B cell (primary cell): ENCODE data around the gene CACNA2D3. TPM values are rescaled to one million over a fixed set of nuclear protein-coding genes. Genes with fewer than 3 reads are reported as not detected.

Experiments
- ATAC-seq: fragments of 200-7000 bp; cut with Tn5 transposase; one replicate; pipeline ENCODE4 v1.10.0; 2021; ENCODE audit warnings: low read depth, mild to moderate bottlenecking, moderate number of reproducible peaks, moderate library complexity
- CTCF ChIA-PET: fragments of 350-600 bp; sonication (Branson Sonifier 250); formaldehyde crosslinking; loops from one replicate; lab custom pipeline; 2021; ENCODE audit warnings: antibody characterized with exemption, inconsistent platforms; lab: Charles Lee
- POLR2A ChIA-PET: fragments of 350-600 bp; sonication (Branson Sonifier 250); formaldehyde crosslinking; loops from one replicate; lab custom pipeline; 2021; ENCODE audit warnings: antibody characterized with exemption; lab: Charles Lee
- DNase-seq: peaks from one replicate; pipeline ENCODE4 v3.0.0; 2013
- H2AFZ ChIP-seq: 2 replicates; pipeline ENCODE4 v1.6.1; 2012; ENCODE audit warnings: mild to moderate bottlenecking, low read depth, low read length; ENCODE audit not compliant: insufficient read depth, poor library complexity, severe bottlenecking
- H3K27ac ChIP-seq, 2 donors: 1 replicate in 1 of 2; 2 replicates in 1 of 2; pipeline ENCODE4 v1.5.1; 2012 to 2013; ENCODE audit warnings: low read length in 2 of 2, mild to moderate bottlenecking in 2 of 2, moderate library complexity in 1 of 2
- H3K27me3 ChIP-seq, 4 experiments: fragments of 200-600 bp in 1 of 4; sonication (generic) in 1 of 4; replicated peaks in 1 of 4; 1 replicate in 2 of 4; 2 replicates in 2 of 4; pipeline versions ENCODE4 v1.6.1 to v1.7.0; 2013 to 2016; ENCODE audit warnings: low read length in 3 of 4, mild to moderate bottlenecking in 2 of 4, mixed read lengths in 1 of 4, moderate library complexity in 1 of 4; ENCODE audit not compliant: insufficient read depth in 4 of 4, control insufficient read depth in 3 of 4; ENCODE audit errors: control extremely low read depth in 1 of 4
- H3K36me3 ChIP-seq, 2 experiments: replicated peaks in 1 of 2; 1 replicate in 1 of 2; 2 replicates in 1 of 2; pipeline versions ENCODE4 v1.6.1 to v1.7.1; 2013; ENCODE audit warnings: low read length in 1 of 2; ENCODE audit not compliant: insufficient read depth in 2 of 2, control insufficient read depth in 1 of 2; ENCODE audit errors: control extremely low read depth in 1 of 2, extremely low read depth in 1 of 2
- H3K4me1 ChIP-seq, 2 donors: fragments of 200-600 bp in 1 of 2; sonication (generic) in 1 of 2; 1 replicate in 1 of 2; 2 replicates in 1 of 2; pipeline versions ENCODE4 v1.5.1 to v1.6.1; 2013 to 2017; ENCODE audit warnings: low read length in 2 of 2; ENCODE audit not compliant: control insufficient read depth in 2 of 2, insufficient read depth in 2 of 2
- H3K4me2 ChIP-seq: replicated peaks from 2 replicates; pipeline ENCODE3; 2012; ENCODE audit warnings: mild to moderate bottlenecking, low read depth, low read length; ENCODE audit not compliant: poor library complexity, severe bottlenecking
- H3K4me3 ChIP-seq, 5 experiments: fragments of 200-600 bp in 1 of 5; sonication (generic) in 1 of 5; 1 replicate in 3 of 5; 2 replicates in 2 of 5; pipeline versions ENCODE4 v1.5.1 to v1.7.0; 2011 to 2016; ENCODE audit warnings: low read length in 4 of 5, mild to moderate bottlenecking in 4 of 5, low read depth in 2 of 5, control low read depth in 1 of 5, moderate library complexity in 1 of 5; ENCODE audit not compliant: insufficient read depth in 1 of 5; ENCODE audit errors: control extremely low read depth in 1 of 5, extremely low read depth in 1 of 5
- H3K79me2 ChIP-seq: fragments of 200-600 bp; sonication (generic); one replicate; pipeline ENCODE4 v1.6.0; 2016; ENCODE audit warnings: low read length; ENCODE audit not compliant: control insufficient read depth, insufficient read depth
- H3K9ac ChIP-seq: fragments of 200-600 bp; sonication (generic); 2 replicates; pipeline ENCODE4 v1.6.1; 2017; ENCODE audit warnings: mild to moderate bottlenecking, low read length, moderate library complexity
- H3K9me3 ChIP-seq, 3 donors: one replicate each; pipeline versions ENCODE4 v1.6.1 to v1.7.1; 2013; ENCODE audit warnings: low read length in 2 of 3; ENCODE audit not compliant: control insufficient read depth in 2 of 3, insufficient read depth in 1 of 3; ENCODE audit errors: control extremely low read depth in 1 of 3
- H4K20me1 ChIP-seq: 2 replicates; pipeline ENCODE4 v1.6.0; 2012; ENCODE audit warnings: mild to moderate bottlenecking, low read length; ENCODE audit not compliant: insufficient read depth, control insufficient read depth, poor library complexity, severe bottlenecking
- H3K27ac Mint-ChIP-seq: one replicate; pipeline ENCODE4 v1.8.0; 2021; ENCODE audit warnings: mixed read lengths
- H3K27me3 Mint-ChIP-seq: one replicate; pipeline ENCODE4 v1.8.0; 2021; ENCODE audit warnings: mixed read lengths
- H3K4me1 Mint-ChIP-seq: one replicate; pipeline ENCODE4 v1.8.0; 2021; ENCODE audit warnings: mixed read lengths
- H3K4me3 Mint-ChIP-seq: one replicate; pipeline ENCODE4 v1.8.0; 2021; ENCODE audit warnings: mixed read lengths
- H3K9me3 Mint-ChIP-seq: one replicate; pipeline ENCODE4 v1.8.0; 2022; ENCODE audit warnings: mixed read lengths; ENCODE audit not compliant: insufficient read depth
- EZH2 ChIP-seq: IDR thresholded peaks from 2 replicates; pipeline ENCODE4 v1.6.1; 2012; ENCODE audit warnings: borderline replicate concordance, low read depth, mild to moderate bottlenecking, moderate library complexity, low read length; ENCODE audit not compliant: insufficient read depth, poor library complexity, severe bottlenecking
- WGBS: methylation state at CpG from one replicate; pipeline ENCODE4 v1.1.5; 2013; ENCODE audit warnings: missing lambda C conversion rate; ENCODE audit not compliant: insufficient coverage; 5-methylcytosine and 5-hydroxymethylcytosine counted together
- intact Hi-C: fragments of 100-400 bp; cut with micrococcal nuclease; formaldehyde crosslinking; loops from one replicate; pipeline ENCODE4 v1.10.0; 2022
- polyA plus RNA-seq: library from polyadenylated mRNA; depleted of rRNA; stranded (reverse); fragments of >200 nt; gene quantifications from 2 replicates; pipeline ENCODE4 v1.2.3, GENCODE V29; 2012
- total RNA-seq, 2 donors: library from RNA; stranded (reverse); fragments of 120-200 nt in 1 of 2; gene quantifications; 1 replicate in 1 of 2; 2 replicates in 1 of 2; pipeline versions ENCODE4 v1.2.3 to v1.2.4, GENCODE V29; 2013 to 2022
- TF ChIP-seq, protein P1 (sequence below): fragments of 200-600 bp; IDR thresholded peaks from one replicate; pipeline ENCODE4 v1.8.0; 2022; ENCODE audit warnings: antibody characterized with exemption, mild to moderate bottlenecking

Gene CACNA2D3
- total and polyA plus RNA-seq, 2 donors (not counting 1 experiment from before 2014, with no cell fraction given) = not detected

DNA sequence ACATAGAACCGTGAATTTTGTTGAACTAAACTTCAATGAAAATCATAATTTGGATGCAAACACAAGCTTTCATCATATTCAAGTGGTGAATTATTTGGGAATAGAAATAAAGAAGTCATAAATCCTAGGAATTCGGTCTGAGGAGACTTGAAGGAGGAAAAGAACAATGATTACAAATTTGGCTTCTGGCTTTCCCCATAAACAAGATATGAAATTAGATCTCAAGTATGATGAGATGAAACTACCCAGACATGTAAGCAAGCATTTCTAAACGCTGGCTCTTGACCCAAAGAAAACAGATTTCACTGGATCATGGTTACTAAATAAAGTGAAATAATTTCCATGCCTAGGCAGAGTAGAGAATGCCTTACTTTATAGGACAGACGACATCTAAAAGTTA, 952.4 kb downstream of the CACNA2D3 start:
- intact Hi-C loops = no loop called here
- Mint-ChIP-seq H3K4me1 (no peaks in the 10 kb centered on the region), H3K4me3 (no peak overlapping the region), H3K27me3 (no peaks in the 10 kb centered on the region), H3K9me3 (peaks cover 3% of the 10 kb centered on the region), H3K27ac (no peak overlapping the region)
- Histone ChIP-seq H3K79me2 (no peaks in the 10 kb centered on the region), H3K9ac (no peak overlapping the region), H3K9me3 (peaks cover 0 to 6% (median 0%) of the 10 kb centered on the region in 3 donors), H3K27me3 (no peaks in the 10 kb centered on the region), H3K4me1 (no peaks in the 10 kb centered on the region), H2AFZ (no peak overlapping the region), H4K20me1 (no peaks in the 10 kb centered on the region), H3K27ac (no peak overlapping the region), H3K4me3 (no peak overlapping the region), H3K4me2 (no peak overlapping the region), H3K36me3 (no peaks in the 10 kb centered on the region)
- ChIA-PET CTCF (no interaction called here), POLR2A (no interaction called here)
- DNase-seq (no peak), ATAC-seq (no peak)
- no peak for TF ChIP-seq EZH2
- TF ChIP-seq, protein P1, sequence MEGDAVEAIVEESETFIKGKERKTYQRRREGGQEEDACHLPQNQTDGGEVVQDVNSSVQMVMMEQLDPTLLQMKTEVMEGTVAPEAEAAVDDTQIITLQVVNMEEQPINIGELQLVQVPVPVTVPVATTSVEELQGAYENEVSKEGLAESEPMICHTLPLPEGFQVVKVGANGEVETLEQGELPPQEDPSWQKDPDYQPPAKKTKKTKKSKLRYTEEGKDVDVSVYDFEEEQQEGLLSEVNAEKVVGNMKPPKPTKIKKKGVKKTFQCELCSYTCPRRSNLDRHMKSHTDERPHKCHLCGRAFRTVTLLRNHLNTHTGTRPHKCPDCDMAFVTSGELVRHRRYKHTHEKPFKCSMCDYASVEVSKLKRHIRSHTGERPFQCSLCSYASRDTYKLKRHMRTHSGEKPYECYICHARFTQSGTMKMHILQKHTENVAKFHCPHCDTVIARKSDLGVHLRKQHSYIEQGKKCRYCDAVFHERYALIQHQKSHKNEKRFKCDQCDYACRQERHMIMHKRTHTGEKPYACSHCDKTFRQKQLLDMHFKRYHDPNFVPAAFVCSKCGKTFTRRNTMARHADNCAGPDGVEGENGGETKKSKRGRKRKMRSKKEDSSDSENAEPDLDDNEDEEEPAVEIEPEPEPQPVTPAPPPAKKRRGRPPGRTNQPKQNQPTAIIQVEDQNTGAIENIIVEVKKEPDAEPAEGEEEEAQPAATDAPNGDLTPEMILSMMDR = no peak
- no CpG with 5 or more reads among the region's 4 CpGs for WGBS

DNA sequence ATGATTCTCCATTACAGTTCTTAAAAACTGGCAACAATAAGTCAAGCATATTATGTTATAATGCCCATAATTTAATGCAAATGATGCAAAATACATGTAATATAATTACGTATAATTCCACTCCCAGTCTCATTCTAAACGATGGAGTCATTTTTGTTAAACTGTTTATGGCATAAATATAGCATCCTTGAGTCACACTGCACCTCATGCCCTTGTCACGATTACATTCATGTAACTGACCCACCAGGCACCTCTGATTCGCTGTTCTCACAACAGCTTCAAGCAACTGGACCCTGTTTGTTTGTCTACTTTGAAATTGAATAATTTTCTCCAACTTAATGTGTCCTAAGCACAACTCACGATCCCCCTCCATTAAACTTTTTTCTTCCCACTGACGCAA, 953.5 kb downstream of the CACNA2D3 start:
- intact Hi-C loops = no loop called here
- Mint-ChIP-seq H3K9me3 (peaks cover 3% of the 10 kb centered on the region), H3K4me1 (no peaks in the 10 kb centered on the region), H3K27me3 (no peaks in the 10 kb centered on the region), H3K4me3 (no peak overlapping the region), H3K27ac (no peak overlapping the region)
- TF ChIP-seq, protein P1 = no peak
- no peak for TF ChIP-seq EZH2
- H3K27ac ChIP-seq = no peak overlapping the region
- no peak overlapping the region for H3K4me2 ChIP-seq
- H3K4me1 ChIP-seq = no peaks in the 10 kb centered on the region
- 74% methylated on average over 2 of the region's 6 CpGs for WGBS
- H4K20me1 ChIP-seq = no peaks in the 10 kb centered on the region
- no peak overlapping the region for H3K9ac ChIP-seq
- ChIA-PET CTCF (no interaction called here), POLR2A (no interaction called here)
- H3K27me3 ChIP-seq = no peaks in the 10 kb centered on the region
- no peaks in the 10 kb centered on the region for H3K36me3 ChIP-seq
- no peak overlapping the region for H2AFZ ChIP-seq
- DNase-seq (no peak), ATAC-seq (no peak)
- no peak overlapping the region for H3K4me3 ChIP-seq
- H3K79me2 ChIP-seq = no peaks in the 10 kb centered on the region
- H3K9me3 ChIP-seq = peaks cover 0 to 6% (median 0%) of the 10 kb centered on the region in 3 donors
